Ovary (tissue), 3 donors: ENCODE data around the gene STIM1.

Source experiments
- CTCF ChIP-seq, 3 donors: fragments of 450-650 bp in 2 of 3; fragments of 200-600 bp in 1 of 3; IDR thresholded peaks; one replicate each; pipeline versions ENCODE4 v1.5.1 to v1.8.0; 2016 to 2022; ENCODE audit warnings: antibody characterized with exemption in 3 of 3, mild to moderate bottlenecking in 1 of 3
- EP300 ChIP-seq: sonication (generic); formaldehyde crosslinking; IDR thresholded peaks from one replicate; pipeline ENCODE4 v1.6.1; 2017; ENCODE audit warnings: antibody characterized with exemption
- donor health status: DM: no; HTN: no; CAD: no.

- TF ChIP-seq CTCF (IDR thresholded peaks at IDR 0.05) (no peak), EP300 (no peak)
These were observed 77.2 kb downstream of the STIM1 start for GRCh38 chr11:3932698-3933097.
